Measurements from ENCODE around the gene GRB2. TPM values are rescaled to one million over a fixed set of nuclear protein-coding genes. Genes with fewer than 3 reads are reported as not detected.

GRB2 gene
- total RNA-seq, 1 experiment from 2014 or later: 148 TPM

DNA sequence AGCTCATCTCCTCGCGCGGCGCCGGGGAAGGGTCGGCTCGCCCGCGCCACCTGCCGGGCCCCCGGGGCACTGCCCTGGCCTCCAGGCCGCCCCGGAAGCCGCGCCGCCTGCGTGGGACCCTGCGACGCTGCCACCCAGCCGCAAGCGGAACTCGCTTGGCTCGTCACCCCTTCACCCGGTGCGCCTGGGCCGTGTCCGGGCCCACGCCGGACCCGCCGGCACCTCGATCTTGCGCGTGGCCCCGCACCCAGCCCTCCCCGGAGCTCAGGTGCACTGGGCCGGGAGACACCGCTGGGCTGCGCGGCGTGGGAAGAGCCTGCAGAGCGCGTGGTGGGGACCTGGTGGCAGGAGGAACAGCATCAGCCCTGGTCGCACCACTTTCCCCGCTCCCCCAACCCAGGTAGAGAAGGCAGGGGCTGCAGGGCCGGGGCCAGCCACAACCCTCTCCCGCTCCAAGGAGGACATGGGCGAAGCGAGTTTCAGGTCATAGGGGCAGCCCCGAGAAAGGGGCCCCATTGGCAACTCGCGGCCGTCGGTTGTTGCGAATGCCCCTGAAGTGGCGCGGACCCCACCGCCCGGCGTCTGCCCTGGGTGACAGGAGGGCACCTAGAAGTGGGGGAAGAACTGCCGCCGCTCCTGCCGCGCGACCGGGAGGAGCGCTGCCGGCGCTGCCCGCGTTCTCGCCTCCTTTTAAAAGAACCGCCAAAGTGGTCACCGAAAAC is 134.1 kb downstream of the GRB2 start:
- no TSS peak for BruUV-seq (replicated peaks)
- Histone ChIP-seq H3K4me1 (ENCODE audit: control insufficient read depth, insufficient read depth, low read length) (peaks cover 36% of the 10 kb centered on the region), H3K36me3 (ENCODE audit: control insufficient read depth, insufficient read depth, low read length) (no peaks in the 10 kb centered on the region), H3K9me3 (ENCODE audit: control insufficient read depth, insufficient read depth, low read depth, low read length) (no peaks in the 10 kb centered on the region), H3K27me3 (ENCODE audit: control insufficient read depth, insufficient read depth, low read length) (no peaks in the 10 kb centered on the region), H3K27ac (ENCODE audit: low read length) (peak overlapping the region; percentile 78), H3K4me3 (ENCODE audit: low read depth in 2 of 2, low read length in 2 of 2) (peak overlapping the region; percentile 81 to 86)
- TF ChIP-seq, protein P1, sequence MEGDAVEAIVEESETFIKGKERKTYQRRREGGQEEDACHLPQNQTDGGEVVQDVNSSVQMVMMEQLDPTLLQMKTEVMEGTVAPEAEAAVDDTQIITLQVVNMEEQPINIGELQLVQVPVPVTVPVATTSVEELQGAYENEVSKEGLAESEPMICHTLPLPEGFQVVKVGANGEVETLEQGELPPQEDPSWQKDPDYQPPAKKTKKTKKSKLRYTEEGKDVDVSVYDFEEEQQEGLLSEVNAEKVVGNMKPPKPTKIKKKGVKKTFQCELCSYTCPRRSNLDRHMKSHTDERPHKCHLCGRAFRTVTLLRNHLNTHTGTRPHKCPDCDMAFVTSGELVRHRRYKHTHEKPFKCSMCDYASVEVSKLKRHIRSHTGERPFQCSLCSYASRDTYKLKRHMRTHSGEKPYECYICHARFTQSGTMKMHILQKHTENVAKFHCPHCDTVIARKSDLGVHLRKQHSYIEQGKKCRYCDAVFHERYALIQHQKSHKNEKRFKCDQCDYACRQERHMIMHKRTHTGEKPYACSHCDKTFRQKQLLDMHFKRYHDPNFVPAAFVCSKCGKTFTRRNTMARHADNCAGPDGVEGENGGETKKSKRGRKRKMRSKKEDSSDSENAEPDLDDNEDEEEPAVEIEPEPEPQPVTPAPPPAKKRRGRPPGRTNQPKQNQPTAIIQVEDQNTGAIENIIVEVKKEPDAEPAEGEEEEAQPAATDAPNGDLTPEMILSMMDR (IDR thresholded peaks at IDR 0.05): peak; percentile 99
- peak; percentile 62; the same call in 1 of the 2 replicates for TF ChIP-seq SIN3A (IDR thresholded peaks at IDR 0.05; ENCODE audit: borderline replicate concordance, insufficient read depth, low read depth, low read length)
- no peak for TF ChIP-seq TCF7L2 (IDR thresholded peaks at IDR 0.05; ENCODE audit: low read depth, low read length)
- TF ChIP-seq, protein P2, sequence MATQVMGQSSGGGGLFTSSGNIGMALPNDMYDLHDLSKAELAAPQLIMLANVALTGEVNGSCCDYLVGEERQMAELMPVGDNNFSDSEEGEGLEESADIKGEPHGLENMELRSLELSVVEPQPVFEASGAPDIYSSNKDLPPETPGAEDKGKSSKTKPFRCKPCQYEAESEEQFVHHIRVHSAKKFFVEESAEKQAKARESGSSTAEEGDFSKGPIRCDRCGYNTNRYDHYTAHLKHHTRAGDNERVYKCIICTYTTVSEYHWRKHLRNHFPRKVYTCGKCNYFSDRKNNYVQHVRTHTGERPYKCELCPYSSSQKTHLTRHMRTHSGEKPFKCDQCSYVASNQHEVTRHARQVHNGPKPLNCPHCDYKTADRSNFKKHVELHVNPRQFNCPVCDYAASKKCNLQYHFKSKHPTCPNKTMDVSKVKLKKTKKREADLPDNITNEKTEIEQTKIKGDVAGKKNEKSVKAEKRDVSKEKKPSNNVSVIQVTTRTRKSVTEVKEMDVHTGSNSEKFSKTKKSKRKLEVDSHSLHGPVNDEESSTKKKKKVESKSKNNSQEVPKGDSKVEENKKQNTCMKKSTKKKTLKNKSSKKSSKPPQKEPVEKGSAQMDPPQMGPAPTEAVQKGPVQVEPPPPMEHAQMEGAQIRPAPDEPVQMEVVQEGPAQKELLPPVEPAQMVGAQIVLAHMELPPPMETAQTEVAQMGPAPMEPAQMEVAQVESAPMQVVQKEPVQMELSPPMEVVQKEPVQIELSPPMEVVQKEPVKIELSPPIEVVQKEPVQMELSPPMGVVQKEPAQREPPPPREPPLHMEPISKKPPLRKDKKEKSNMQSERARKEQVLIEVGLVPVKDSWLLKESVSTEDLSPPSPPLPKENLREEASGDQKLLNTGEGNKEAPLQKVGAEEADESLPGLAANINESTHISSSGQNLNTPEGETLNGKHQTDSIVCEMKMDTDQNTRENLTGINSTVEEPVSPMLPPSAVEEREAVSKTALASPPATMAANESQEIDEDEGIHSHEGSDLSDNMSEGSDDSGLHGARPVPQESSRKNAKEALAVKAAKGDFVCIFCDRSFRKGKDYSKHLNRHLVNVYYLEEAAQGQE (IDR thresholded peaks at IDR 0.05; ENCODE audit: insufficient read depth in 1 of 2, low read depth in 2 of 2, low read length in 1 of 2): no peak; a peak in 1 of 4 replicates
- ATAC-seq: peak; percentile 81
- intact Hi-C loops (cut with micrococcal nuclease; ENCODE audit: unreplicated experiment) (no loop called here), in situ Hi-C loops (cut with HindIII; ENCODE audit: low pct_unique_long_range_greater_than_20kb, low sequenced_read_pairs) (no loop called here)
- POLR2A ChIA-PET: interaction anchor here (0.6 to 1.9 kb wide), 4 partner anchors 9 to 204 kb away, joined by 4 to 9 read pairs (median 6); partner anchors contain the start of genes MRPS7 and SLC25A19
- DNase-seq (ENCODE audit: low read depth, low spot score): no peak
- CTCF ChIA-PET: interaction anchor here (0.6 to 2.3 kb wide), 13 partner anchors 9 to 445 kb away, joined by 3 to 21 read pairs (median 4); partner anchors contain the start of genes GGA3, GRB2, MRPS7 and SLC25A19

DNA sequence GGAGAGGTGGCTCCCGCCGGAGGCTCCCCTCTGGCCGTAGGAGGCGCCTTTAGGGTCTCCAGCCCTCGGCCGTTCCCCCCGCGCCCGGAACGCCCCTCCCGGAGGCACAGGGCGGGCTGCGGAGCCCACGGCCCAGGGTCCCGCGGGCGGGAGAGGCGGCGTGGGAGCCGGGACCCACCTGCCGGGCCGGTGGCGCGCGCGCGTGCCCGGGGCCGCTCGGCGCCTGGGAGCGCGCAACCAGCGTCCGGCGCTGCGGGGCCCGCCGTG is 134.6 kb downstream of the GRB2 start, which contains the start of gene MIF4GD:
Gene MIF4GD (minus strand): TSS at position 266 of the 267 bp plus-strand sequence. CDS start 1,036 bp downstream, outside the sequence.
- H3K4me3 ChIP-seq (ENCODE audit: low read depth in 2 of 2, low read length in 2 of 2): peak within 1 kb of the TSS; percentile 81 to 93
- H3K36me3 ChIP-seq (ENCODE audit: control insufficient read depth, insufficient read depth, low read length): no peaks in the 10 kb centered on the region
- TF ChIP-seq, protein P2 (IDR thresholded peaks at IDR 0.05; ENCODE audit: insufficient read depth in 1 of 2, low read depth in 2 of 2, low read length in 1 of 2): no peak
- TF ChIP-seq POLR2AphosphoS5 (IDR thresholded peaks at IDR 0.05; ENCODE audit: low read depth, low read length): no peak; the same call in 1 of the 2 replicates
- TF ChIP-seq, protein P1 (IDR thresholded peaks at IDR 0.05): no peak
- no peak for TF ChIP-seq TCF7L2 (IDR thresholded peaks at IDR 0.05; ENCODE audit: low read depth, low read length)
- TF ChIP-seq SIN3A (IDR thresholded peaks at IDR 0.05; ENCODE audit: borderline replicate concordance, insufficient read depth, low read depth, low read length): no peak
- ChIA-PET POLR2A (interaction anchor here (0.6 to 1.9 kb wide), 5 partner anchors 9 to 443 kb away, joined by 4 to 14 read pairs (median 6); partner anchors contain the start of genes MRPS7 and SLC25A19), CTCF (interaction anchor here (0.6 to 2.3 kb wide), 14 partner anchors 8 to 446 kb away, joined by 3 to 21 read pairs (median 4); partner anchors contain the start of genes GGA3, GRB2, MRPS7 and SLC25A19)
- intact Hi-C loops (cut with micrococcal nuclease; ENCODE audit: unreplicated experiment): no loop called here
- BruUV-seq (replicated peaks): no TSS peak
- peak within 1 kb of the TSS; percentile 88 for H3K27ac ChIP-seq (ENCODE audit: low read length)
- H3K27me3 ChIP-seq (ENCODE audit: control insufficient read depth, insufficient read depth, low read length): no peaks in the 10 kb centered on the region
- H3K4me1 ChIP-seq (ENCODE audit: control insufficient read depth, insufficient read depth, low read length): peaks cover 41% of the 10 kb centered on the region
- DNase-seq (ENCODE audit: low read depth, low spot score): no peak
- H3K9me3 ChIP-seq (ENCODE audit: control insufficient read depth, insufficient read depth, low read depth, low read length): no peaks in the 10 kb centered on the region
- no peak for ATAC-seq
- in situ Hi-C loops (cut with HindIII; ENCODE audit: low pct_unique_long_range_greater_than_20kb, low sequenced_read_pairs): no loop called here

Measured in Panc1 (cell line).